ENCODE results near the gene RBMS2.
"Not testable (repeated sequence)": the region's sequence is repeated elsewhere in the genome, so short reads cannot be mapped to it uniquely, and the experiment has no call there.

The RBMS2 gene

DNA sequence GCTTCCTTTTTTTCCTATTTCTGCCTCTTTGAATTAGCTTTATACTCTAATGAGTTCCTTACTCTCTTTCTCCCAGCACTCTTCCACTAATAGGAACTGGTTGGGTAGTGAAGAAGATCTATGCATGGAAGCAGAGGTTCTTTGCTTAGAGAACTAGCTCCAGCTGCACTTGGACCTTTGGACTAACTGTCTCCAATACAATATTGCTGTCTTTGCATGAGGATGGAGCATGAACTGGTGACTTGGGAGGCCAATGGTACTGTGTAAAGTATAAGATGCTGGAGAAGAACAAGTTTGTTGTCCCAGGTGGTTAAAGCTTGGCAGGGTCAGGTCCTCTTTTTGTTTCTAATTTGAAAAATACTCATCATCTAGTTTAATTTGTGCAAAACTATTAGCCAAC is 31.3 kb upstream of the RBMS2 start:
- TF ChIP-seq, protein P1, sequence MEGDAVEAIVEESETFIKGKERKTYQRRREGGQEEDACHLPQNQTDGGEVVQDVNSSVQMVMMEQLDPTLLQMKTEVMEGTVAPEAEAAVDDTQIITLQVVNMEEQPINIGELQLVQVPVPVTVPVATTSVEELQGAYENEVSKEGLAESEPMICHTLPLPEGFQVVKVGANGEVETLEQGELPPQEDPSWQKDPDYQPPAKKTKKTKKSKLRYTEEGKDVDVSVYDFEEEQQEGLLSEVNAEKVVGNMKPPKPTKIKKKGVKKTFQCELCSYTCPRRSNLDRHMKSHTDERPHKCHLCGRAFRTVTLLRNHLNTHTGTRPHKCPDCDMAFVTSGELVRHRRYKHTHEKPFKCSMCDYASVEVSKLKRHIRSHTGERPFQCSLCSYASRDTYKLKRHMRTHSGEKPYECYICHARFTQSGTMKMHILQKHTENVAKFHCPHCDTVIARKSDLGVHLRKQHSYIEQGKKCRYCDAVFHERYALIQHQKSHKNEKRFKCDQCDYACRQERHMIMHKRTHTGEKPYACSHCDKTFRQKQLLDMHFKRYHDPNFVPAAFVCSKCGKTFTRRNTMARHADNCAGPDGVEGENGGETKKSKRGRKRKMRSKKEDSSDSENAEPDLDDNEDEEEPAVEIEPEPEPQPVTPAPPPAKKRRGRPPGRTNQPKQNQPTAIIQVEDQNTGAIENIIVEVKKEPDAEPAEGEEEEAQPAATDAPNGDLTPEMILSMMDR (IDR thresholded peaks at IDR 0.05; ENCODE audit: low read depth, low read length): no peak
- Histone ChIP-seq H3K27ac (peak overlapping the region; percentile 14; the same call in 1 of the 2 replicates), H3K4me3 (ENCODE audit: low read depth, low read length) (no peak overlapping the region), H3K27me3 (ENCODE audit: insufficient read depth, low read depth, severe bottlenecking) (no peaks in the 10 kb centered on the region), H3K36me3 (no peaks in the 10 kb centered on the region), H3K9me3 (ENCODE audit: severe bottlenecking) (no peaks in the 10 kb centered on the region)
- no peak for DNase-seq

DNA sequence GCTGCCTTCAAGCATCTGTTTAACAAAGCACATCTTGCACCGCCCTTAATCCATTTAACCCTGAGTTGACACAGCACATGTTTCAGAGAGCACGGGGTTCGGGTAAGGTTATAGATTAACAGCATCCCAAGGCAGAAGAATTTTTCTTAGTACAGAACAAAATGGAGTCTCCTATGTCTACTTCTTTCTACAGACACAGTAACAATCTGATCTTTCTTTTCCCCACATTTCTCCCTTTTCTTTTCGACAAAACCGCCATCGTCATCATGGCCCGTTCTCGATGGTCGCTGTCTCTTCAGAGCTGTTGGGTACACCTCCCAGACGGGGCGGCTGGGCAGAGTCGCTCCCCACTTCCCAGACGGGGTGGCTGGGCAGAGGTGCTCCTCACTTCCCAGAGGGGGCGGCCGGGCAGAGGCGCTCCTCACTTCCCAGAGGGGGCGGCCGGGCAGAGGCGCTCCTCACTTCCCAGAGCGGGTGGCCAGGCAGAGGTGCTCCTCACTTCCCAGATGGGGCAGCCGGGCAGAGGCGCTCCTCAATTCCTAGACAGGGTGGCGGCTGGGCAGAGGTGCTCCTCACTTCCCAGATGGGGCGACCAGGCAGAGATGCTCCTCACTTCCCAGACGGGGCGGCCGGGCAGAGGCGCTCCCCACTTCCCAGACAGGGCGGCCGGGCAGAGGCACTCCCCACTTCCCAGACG is 28.1 kb upstream of the RBMS2 start:
- not testable (repeated sequence) for H3K27me3 ChIP-seq (ENCODE audit: insufficient read depth, low read depth, severe bottlenecking); H3K9me3 ChIP-seq (ENCODE audit: severe bottlenecking); H3K36me3 ChIP-seq; H3K27ac ChIP-seq; H3K4me3 ChIP-seq (ENCODE audit: low read depth, low read length)
- DNase-seq: peak; percentile 32

DNA sequence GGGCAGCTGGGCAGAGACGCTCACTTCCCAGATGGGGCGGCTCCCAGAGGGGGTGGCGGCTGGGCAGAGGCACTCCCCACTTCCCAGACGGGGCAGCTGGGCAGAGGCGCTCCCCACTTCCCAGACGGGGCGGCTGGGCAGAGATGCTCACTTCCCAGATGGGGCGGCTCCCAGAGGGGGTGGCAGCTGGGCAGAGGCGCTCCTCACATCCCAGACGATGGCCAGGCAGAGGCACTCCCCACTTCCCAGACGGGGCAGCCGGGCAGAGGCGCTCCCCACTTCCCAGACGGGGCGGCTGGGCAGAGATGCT is 27.6 kb upstream of the RBMS2 start:
- not testable (repeated sequence) for H3K27ac ChIP-seq; H3K9me3 ChIP-seq (ENCODE audit: severe bottlenecking); H3K27me3 ChIP-seq (ENCODE audit: insufficient read depth, low read depth, severe bottlenecking); DNase-seq; H3K4me3 ChIP-seq (ENCODE audit: low read depth, low read length); H3K36me3 ChIP-seq

DNA sequence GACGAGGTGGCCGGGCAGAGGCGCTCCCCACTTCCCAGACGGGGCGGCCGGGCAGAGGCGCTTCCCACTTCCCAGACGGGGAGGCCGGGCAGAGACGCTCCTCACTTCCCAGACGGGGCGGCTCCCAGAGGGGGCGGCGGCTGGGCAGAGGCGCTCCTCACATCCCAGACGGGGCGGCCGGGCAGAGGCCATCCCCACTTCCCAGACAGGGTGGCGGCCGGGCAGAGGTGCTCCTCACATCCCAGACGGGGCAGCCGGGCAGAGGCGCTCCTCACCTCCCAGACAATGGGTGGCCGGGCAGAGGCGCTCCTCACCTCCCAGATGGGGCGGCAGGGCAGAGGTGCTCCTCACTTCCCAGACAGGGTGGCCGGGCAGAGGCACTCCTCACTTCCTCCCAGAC is 27.1 kb upstream of the RBMS2 start:
- H3K36me3 ChIP-seq; DNase-seq; H3K27me3 ChIP-seq (ENCODE audit: insufficient read depth, low read depth, severe bottlenecking); H3K9me3 ChIP-seq (ENCODE audit: severe bottlenecking); H3K4me3 ChIP-seq (ENCODE audit: low read depth, low read length); H3K27ac ChIP-seq: not testable (repeated sequence)

DNA sequence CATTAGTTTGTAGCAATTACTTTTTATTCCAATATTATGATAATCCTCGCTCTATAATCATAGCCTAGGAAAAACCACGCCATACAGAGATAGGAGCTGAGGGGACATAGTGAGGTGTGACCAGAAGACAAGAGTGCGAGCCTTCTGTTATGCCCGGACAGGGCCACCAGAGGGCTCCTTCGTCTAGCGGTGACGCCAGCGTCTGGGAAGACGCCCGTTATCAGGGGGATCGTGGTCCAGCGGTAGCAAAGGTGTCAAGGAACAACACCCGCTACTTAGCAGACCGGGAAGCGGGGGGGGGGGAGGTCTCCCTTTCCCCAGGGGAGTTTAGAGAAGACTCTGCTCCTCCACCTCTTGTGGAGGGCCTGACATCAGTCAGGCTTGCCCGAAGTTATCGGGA is 24.9 kb upstream of the RBMS2 start:
- H3K36me3 ChIP-seq; H3K27me3 ChIP-seq (ENCODE audit: insufficient read depth, low read depth, severe bottlenecking); H3K27ac ChIP-seq; H3K4me3 ChIP-seq (ENCODE audit: low read depth, low read length); H3K9me3 ChIP-seq (ENCODE audit: severe bottlenecking): not testable (repeated sequence)
- peak; percentile 71 for DNase-seq

DNA sequence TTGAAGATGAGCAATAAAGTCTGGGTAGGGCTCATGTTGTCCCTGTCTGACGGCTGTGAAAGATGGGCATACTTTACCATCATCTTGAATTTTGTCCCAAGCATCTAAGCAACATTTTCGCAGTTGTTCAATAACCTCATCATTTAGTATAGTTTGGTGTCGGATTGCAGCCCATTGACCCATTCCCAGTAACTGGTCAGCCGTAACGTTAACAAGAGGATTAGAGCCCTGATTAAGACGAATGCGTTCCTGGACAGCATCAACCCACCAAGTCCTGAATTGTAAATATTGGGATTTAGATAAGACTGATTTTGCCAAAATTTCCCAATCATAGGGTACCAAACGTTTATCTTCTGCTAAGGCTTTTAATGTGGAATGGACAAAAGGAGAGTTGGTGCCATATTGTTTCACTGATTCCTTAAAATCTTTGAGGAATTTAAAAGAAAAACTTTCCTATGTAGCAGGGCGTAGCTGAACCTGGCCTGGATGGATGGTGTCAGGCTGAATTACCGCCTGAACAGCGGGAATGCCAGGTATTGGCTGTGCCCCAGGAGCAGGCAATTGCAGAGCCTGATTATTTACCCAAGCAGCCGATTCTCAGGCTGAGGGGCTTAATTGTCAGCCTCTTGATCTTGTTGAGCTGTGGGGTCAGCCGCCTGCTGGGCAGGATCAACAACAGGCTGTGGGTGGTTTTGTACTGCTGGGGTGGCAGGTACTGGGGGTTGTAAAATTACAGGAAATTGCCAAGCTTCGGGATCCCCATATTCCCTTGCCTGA is 23.3 kb upstream of the RBMS2 start:
- H3K27me3 ChIP-seq (ENCODE audit: insufficient read depth, low read depth, severe bottlenecking); H3K27ac ChIP-seq; H3K36me3 ChIP-seq; H3K4me3 ChIP-seq (ENCODE audit: low read depth, low read length); H3K9me3 ChIP-seq (ENCODE audit: severe bottlenecking): not testable (repeated sequence)
- peak; percentile 56 for DNase-seq

DNA sequence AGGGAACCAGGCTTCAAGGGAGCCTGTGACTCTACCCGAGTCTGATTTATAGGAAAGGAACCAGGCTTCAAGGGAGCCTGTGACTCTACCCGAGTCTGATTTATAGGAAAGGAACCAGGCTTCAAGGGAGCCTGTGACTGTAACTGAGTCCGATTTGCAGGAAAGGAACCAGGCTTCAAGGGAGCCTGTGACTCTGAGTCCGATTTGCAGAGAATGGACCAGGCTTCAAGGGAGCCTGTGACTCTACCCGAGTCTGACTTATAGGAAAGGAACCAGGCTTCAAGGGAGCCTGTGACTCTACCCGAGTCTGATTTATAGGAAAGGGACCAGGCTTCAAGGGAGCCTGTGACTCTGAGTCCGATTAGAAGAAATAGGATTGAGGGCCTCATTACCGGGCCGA is 22.2 kb upstream of the RBMS2 start:
- not testable (repeated sequence) for DNase-seq; H3K27ac ChIP-seq; H3K36me3 ChIP-seq; H3K9me3 ChIP-seq (ENCODE audit: severe bottlenecking); H3K4me3 ChIP-seq (ENCODE audit: low read depth, low read length); H3K27me3 ChIP-seq (ENCODE audit: insufficient read depth, low read depth, severe bottlenecking)

DNA sequence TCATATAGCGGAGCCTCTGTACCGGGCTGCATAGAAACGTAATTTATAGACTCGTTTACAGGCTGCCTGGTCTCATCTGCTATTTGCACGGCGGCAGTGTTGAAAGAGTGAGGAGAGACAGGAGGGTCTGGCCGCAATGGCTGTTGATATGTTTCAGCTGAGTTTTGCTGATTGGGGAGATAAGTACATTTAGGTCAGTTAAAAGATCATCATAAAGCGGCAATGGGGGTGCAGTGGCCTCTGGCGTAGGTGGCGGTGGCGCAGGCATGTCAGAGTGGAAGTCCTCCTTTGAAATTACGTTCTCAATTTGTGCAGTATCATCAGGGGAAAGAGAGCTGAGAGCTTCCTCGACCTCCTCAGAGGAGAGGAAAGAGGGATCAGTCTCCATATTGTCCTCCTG is 21.7 kb upstream of the RBMS2 start:
- not testable (repeated sequence) for H3K4me3 ChIP-seq (ENCODE audit: low read depth, low read length); H3K27ac ChIP-seq; H3K9me3 ChIP-seq (ENCODE audit: severe bottlenecking); DNase-seq; H3K27me3 ChIP-seq (ENCODE audit: insufficient read depth, low read depth, severe bottlenecking); H3K36me3 ChIP-seq

DNA sequence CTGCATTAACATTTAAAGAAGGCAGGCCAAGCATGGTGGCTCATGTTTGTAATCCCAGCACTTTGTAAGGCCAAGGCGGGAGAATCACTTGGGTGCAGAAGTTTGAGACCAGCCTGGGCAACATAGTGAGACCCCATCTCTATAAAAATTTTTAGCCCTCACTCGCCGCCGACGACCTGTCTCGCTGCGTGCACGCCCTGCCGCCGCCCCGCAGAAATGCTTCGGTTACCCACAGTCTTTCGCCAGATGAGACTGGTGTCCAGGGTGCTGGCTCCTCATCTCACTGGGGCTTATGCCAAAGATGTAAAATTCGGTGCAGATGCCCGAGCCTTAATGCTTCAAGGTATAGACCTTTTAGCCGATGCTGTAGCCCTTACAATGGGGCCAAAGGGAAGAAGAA is 10.8 kb upstream of the RBMS2 start:
- no peak overlapping the region for H3K27ac ChIP-seq
- DNase-seq: no peak
- H3K4me3 ChIP-seq (ENCODE audit: low read depth, low read length): no peak overlapping the region
- no peaks in the 10 kb centered on the region for H3K9me3 ChIP-seq (ENCODE audit: severe bottlenecking)
- H3K27me3 ChIP-seq (ENCODE audit: insufficient read depth, low read depth, severe bottlenecking): no peaks in the 10 kb centered on the region
- TF ChIP-seq, protein P1 (IDR thresholded peaks at IDR 0.05; ENCODE audit: low read depth, low read length): no peak
- H3K36me3 ChIP-seq: no peaks in the 10 kb centered on the region

DNA sequence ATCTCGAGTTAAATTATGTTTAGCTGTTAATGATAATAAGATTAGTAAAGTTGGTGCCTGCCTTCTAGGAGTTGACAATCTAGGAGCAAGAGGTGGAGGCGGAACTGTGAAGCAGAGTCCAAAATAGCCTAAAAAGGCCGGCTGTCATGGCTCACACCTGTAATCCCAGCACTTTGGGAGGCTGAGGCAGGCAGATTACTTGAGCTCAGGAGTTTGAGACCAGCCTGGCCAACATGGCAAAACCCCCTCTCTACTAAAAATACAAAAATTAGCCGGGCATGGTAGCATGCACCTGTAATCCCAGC is 7.7 kb upstream of the RBMS2 start:
- not testable (repeated sequence) for H3K4me3 ChIP-seq (ENCODE audit: low read depth, low read length); DNase-seq; H3K9me3 ChIP-seq (ENCODE audit: severe bottlenecking); H3K36me3 ChIP-seq; H3K27ac ChIP-seq; H3K27me3 ChIP-seq (ENCODE audit: insufficient read depth, low read depth, severe bottlenecking)

Measured in WERI-Rb-1 (cell line).